Measurements from ENCODE around the gene HIGD1A.
"Not testable (repeated sequence)": the region's sequence is repeated elsewhere in the genome, so short reads cannot be mapped to it uniquely, and the experiment has no call there.

The HIGD1A gene

GRCh38 chr3:42815826-42816225 is 11.5 kb upstream of the HIGD1A start:
- Histone ChIP-seq H3K4me1 (ENCODE audit: control insufficient read depth, low read depth, low read length) (no peaks in the 10 kb centered on the region), H3K4ac (ENCODE audit: low read depth, low read length) (no peak overlapping the region), H2BK120ac (ENCODE audit: low read depth, low read length) (no peak overlapping the region), H2AK5ac (ENCODE audit: low read length) (no peak overlapping the region), H4K8ac (ENCODE audit: low read depth, low read length) (no peak overlapping the region), H3K4me2 (ENCODE audit: low read length) (no peak overlapping the region), H3K27ac (ENCODE audit: low read depth, low read length) (no peak overlapping the region), H3K18ac (ENCODE audit: low read length) (no peak overlapping the region), H3K79me2 (ENCODE audit: control insufficient read depth, insufficient read depth, low read length) (no peaks in the 10 kb centered on the region), H2BK5ac (ENCODE audit: low read length) (no peak overlapping the region), H3K27me3 (ENCODE audit: insufficient read depth, low read length, poor library complexity) (no peaks in the 10 kb centered on the region), H3K56ac (ENCODE audit: low read length) (no peak overlapping the region), H3K79me1 (ENCODE audit: low read length) (no peaks in the 10 kb centered on the region), H3K36me3 (ENCODE audit: control insufficient read depth, insufficient read depth, low read length) (no peaks in the 10 kb centered on the region), H3K4me3 (ENCODE audit: low read length) (no peak overlapping the region), H2BK15ac (replicated peaks; ENCODE audit: low read depth) (no peak overlapping the region), H4K5ac (ENCODE audit: low read length) (no peak overlapping the region), H3K9ac (ENCODE audit: low read length) (no peak overlapping the region), H3K23ac (ENCODE audit: low read length) (no peak overlapping the region)
- DNase-seq: no peak
- WGBS (ENCODE audit: extremely low coverage, insufficient coverage, low lambda C conversion rate): no CpG with 5 or more reads among the region's 2 CpGs

DNA sequence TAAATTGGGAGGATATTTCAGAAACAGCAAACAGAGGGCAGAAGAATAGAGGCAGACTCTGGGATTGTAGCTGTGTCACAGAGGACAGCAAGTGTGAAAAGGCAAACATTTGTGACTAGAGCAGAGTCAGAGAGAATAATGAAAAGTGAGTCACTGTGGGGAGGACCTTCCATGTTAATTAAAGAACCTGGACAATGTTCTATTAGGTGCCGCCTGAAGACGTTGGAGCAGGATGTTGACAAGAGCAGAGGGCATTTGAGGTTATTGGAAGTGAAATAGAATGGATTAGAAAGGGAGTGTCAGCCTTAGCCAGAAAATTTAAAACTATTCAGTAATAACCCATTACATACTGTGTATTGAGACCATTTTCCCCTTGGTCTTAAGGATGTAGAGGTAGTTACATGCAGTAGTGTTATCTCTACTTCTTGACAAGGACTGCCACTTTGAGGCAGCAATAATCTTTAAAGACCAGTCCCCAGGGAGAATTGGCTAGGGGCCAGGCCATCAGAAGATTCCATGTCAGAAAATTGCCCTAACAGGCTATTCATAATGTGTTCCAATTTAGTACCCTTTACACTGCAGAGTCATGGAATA is 10.7 kb upstream of the HIGD1A start:
- no CpG with 5 or more reads among the region's 2 CpGs for WGBS (ENCODE audit: extremely low coverage, insufficient coverage, low lambda C conversion rate)
- no peak overlapping the region for H4K5ac ChIP-seq (ENCODE audit: low read length)
- H3K27ac ChIP-seq (ENCODE audit: low read depth, low read length): no peak overlapping the region
- H3K27me3 ChIP-seq (ENCODE audit: insufficient read depth, low read length, poor library complexity): no peaks in the 10 kb centered on the region
- no peak overlapping the region for H3K4ac ChIP-seq (ENCODE audit: low read depth, low read length)
- no peak overlapping the region for H2BK120ac ChIP-seq (ENCODE audit: low read depth, low read length)
- H2BK15ac ChIP-seq (replicated peaks; ENCODE audit: low read depth): no peak overlapping the region
- H2AK5ac ChIP-seq (ENCODE audit: low read length): no peak overlapping the region
- H3K79me2 ChIP-seq (ENCODE audit: control insufficient read depth, insufficient read depth, low read length): no peaks in the 10 kb centered on the region
- H3K18ac ChIP-seq (ENCODE audit: low read length): no peak overlapping the region
- H4K8ac ChIP-seq (ENCODE audit: low read depth, low read length): no peak overlapping the region
- H3K9ac ChIP-seq (ENCODE audit: low read length): no peak overlapping the region
- H3K4me1 ChIP-seq (ENCODE audit: control insufficient read depth, low read depth, low read length): no peaks in the 10 kb centered on the region
- no peak for DNase-seq
- H3K79me1 ChIP-seq (ENCODE audit: low read length): no peaks in the 10 kb centered on the region
- no peak overlapping the region for H3K56ac ChIP-seq (ENCODE audit: low read length)
- no peak overlapping the region for H3K4me3 ChIP-seq (ENCODE audit: low read length)
- no peak overlapping the region for H2BK5ac ChIP-seq (ENCODE audit: low read length)
- no peak overlapping the region for H3K23ac ChIP-seq (ENCODE audit: low read length)
- H3K4me2 ChIP-seq (ENCODE audit: low read length): no peak overlapping the region
- H3K36me3 ChIP-seq (ENCODE audit: control insufficient read depth, insufficient read depth, low read length): no peaks in the 10 kb centered on the region

GRCh38 chr3:42814246-42814645 is 10.0 kb upstream of the HIGD1A start:
- Histone ChIP-seq H3K23ac (ENCODE audit: low read length) (no peak overlapping the region), H3K4me3 (ENCODE audit: low read length) (no peak overlapping the region), H2BK120ac (ENCODE audit: low read depth, low read length) (no peak overlapping the region), H3K79me1 (ENCODE audit: low read length) (no peaks in the 10 kb centered on the region), H2BK15ac (replicated peaks; ENCODE audit: low read depth) (no peak overlapping the region), H3K36me3 (ENCODE audit: control insufficient read depth, insufficient read depth, low read length) (no peaks in the 10 kb centered on the region), H3K27ac (ENCODE audit: low read depth, low read length) (no peak overlapping the region), H2AK5ac (ENCODE audit: low read length) (no peak overlapping the region), H3K4ac (ENCODE audit: low read depth, low read length) (no peak overlapping the region), H3K27me3 (ENCODE audit: insufficient read depth, low read length, poor library complexity) (no peaks in the 10 kb centered on the region), H3K79me2 (ENCODE audit: control insufficient read depth, insufficient read depth, low read length) (no peaks in the 10 kb centered on the region), H3K4me1 (ENCODE audit: control insufficient read depth, low read depth, low read length) (no peaks in the 10 kb centered on the region), H3K9ac (ENCODE audit: low read length) (no peak overlapping the region), H4K5ac (ENCODE audit: low read length) (no peak overlapping the region), H3K56ac (ENCODE audit: low read length) (no peak overlapping the region), H2BK5ac (ENCODE audit: low read length) (no peak overlapping the region), H4K8ac (ENCODE audit: low read depth, low read length) (no peak overlapping the region), H3K18ac (ENCODE audit: low read length) (no peak overlapping the region), H3K4me2 (ENCODE audit: low read length) (no peak overlapping the region)
- DNase-seq: no peak
- WGBS (ENCODE audit: extremely low coverage, insufficient coverage, low lambda C conversion rate): no CpG with 5 or more reads among the region's 5 CpGs

DNA sequence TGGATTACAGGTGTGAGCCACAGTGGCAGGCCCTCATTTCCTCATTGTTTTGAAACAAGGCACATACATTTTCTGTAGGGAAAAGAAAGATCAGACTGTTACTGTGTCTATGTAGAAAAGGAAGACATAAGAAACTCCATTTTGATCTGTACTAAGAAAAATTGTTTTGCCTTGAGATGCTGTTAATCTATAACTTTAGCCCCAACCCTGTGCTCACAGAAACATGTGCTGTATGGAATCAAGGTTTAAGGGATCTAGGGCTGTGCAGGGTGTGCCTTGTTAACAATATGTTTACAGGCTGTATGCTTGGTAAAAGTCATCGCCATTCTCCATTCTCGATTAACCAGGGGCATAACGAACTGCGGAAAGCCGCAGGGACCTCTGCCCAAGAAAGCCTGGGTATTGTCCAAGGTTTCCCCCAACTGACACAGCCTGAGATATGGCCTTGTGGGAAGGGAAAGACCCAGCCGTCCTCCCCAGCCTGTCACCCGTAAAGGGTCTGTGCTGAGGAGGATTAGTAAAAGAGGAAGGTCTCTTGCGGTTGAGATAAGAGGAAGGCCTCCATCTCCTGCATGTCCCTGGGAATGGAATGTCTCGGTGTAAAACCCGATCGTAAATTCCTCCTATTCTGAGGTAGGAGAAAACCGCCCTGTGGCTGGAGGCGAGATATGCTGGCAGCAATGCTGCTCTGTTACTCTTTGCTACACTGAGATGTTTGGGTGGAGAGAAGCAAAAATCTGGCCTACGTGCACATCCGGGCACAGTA is 7.0 kb upstream of the HIGD1A start:
- H4K8ac ChIP-seq (ENCODE audit: low read depth, low read length); H3K4me2 ChIP-seq (ENCODE audit: low read length); H2BK15ac ChIP-seq (replicated peaks; ENCODE audit: low read depth); H2BK120ac ChIP-seq (ENCODE audit: low read depth, low read length); H3K4me3 ChIP-seq (ENCODE audit: low read length); H3K4me1 ChIP-seq (ENCODE audit: control insufficient read depth, low read depth, low read length); H3K9ac ChIP-seq (ENCODE audit: low read length); H3K23ac ChIP-seq (ENCODE audit: low read length); H3K36me3 ChIP-seq (ENCODE audit: control insufficient read depth, insufficient read depth, low read length); H3K4ac ChIP-seq (ENCODE audit: low read depth, low read length); H3K27me3 ChIP-seq (ENCODE audit: insufficient read depth, low read length, poor library complexity); H4K5ac ChIP-seq (ENCODE audit: low read length); H3K79me2 ChIP-seq (ENCODE audit: control insufficient read depth, insufficient read depth, low read length); H2AK5ac ChIP-seq (ENCODE audit: low read length); H3K79me1 ChIP-seq (ENCODE audit: low read length); H2BK5ac ChIP-seq (ENCODE audit: low read length): not testable (repeated sequence)
- no CpG with 5 or more reads among the region's 15 CpGs for WGBS (ENCODE audit: extremely low coverage, insufficient coverage, low lambda C conversion rate)
- Histone ChIP-seq H3K56ac (ENCODE audit: low read length) (peak overlapping the region; percentile 54), H3K18ac (ENCODE audit: low read length) (peak overlapping the region; percentile 51), H3K27ac (ENCODE audit: low read depth, low read length) (peak overlapping the region; percentile 11)
- DNase-seq: peak; percentile 92

GRCh38 chr3:42810706-42811105 is 6.4 kb upstream of the HIGD1A start:
- not testable (repeated sequence) for H3K56ac ChIP-seq (ENCODE audit: low read length); DNase-seq; H3K27me3 ChIP-seq (ENCODE audit: insufficient read depth, low read length, poor library complexity); H3K4me1 ChIP-seq (ENCODE audit: control insufficient read depth, low read depth, low read length); H2BK5ac ChIP-seq (ENCODE audit: low read length); H3K27ac ChIP-seq (ENCODE audit: low read depth, low read length); H3K36me3 ChIP-seq (ENCODE audit: control insufficient read depth, insufficient read depth, low read length); H3K4me2 ChIP-seq (ENCODE audit: low read length); H3K79me2 ChIP-seq (ENCODE audit: control insufficient read depth, insufficient read depth, low read length); H4K8ac ChIP-seq (ENCODE audit: low read depth, low read length); H3K23ac ChIP-seq (ENCODE audit: low read length); H2BK15ac ChIP-seq (replicated peaks; ENCODE audit: low read depth); H3K9ac ChIP-seq (ENCODE audit: low read length); H4K5ac ChIP-seq (ENCODE audit: low read length); H3K79me1 ChIP-seq (ENCODE audit: low read length); H3K4ac ChIP-seq (ENCODE audit: low read depth, low read length); H3K4me3 ChIP-seq (ENCODE audit: low read length); H2AK5ac ChIP-seq (ENCODE audit: low read length)
- WGBS (ENCODE audit: extremely low coverage, insufficient coverage, low lambda C conversion rate): no CpG with 5 or more reads among the region's 10 CpGs
- peak overlapping the region; percentile 88 for H2BK120ac ChIP-seq (ENCODE audit: low read depth, low read length)
- peak overlapping the region; percentile 75 for H3K18ac ChIP-seq (ENCODE audit: low read length)
